K562 (cell line): ENCODE data around the gene BPTF. TPM values are rescaled to one million over a fixed set of nuclear protein-coding genes. Genes with fewer than 3 reads are reported as not detected.

Source experiments
- ATAC-seq: fragments of 200-7000 bp; cut with Tn5 transposase; 3 replicates; pipeline ENCODE4 v1.9.1; 2020; ENCODE audit warnings: moderate library complexity
- BruUV-seq: library from RNA; stranded (reverse); fragments of 400-500 nt; replicated peaks from 2 replicates; lab custom pipeline; 2021; lab: Mats Ljungman, UMichigan
- CTCF ChIA-PET: fragments of 300-600 bp; formaldehyde crosslinking; extraction: SDS; loops from one replicate; lab custom pipeline; 2021; ENCODE audit warnings: low intra/inter-chr PET ratio; lab: Yijun Ruan, JAX
- POLR2A ChIA-PET: fragments of 300-600, 350-650 bp; sonication (Branson Sonifier 250); formaldehyde crosslinking; extraction: SDS; loops from one replicate; lab custom pipeline; 2021; ENCODE audit warnings: antibody characterized with exemption, inconsistent platforms; lab: Yijun Ruan, JAX
- DNase-seq, 4 experiments: peaks; one replicate each; pipeline versions ENCODE4 v3.0.0 to v3.0.0-alpha.2; 2011 to 2018; ENCODE audit warnings: low spot score in 3 of 4, mixed read lengths in 3 of 4; ENCODE audit errors: extremely low read depth in 1 of 4
- FAIRE-seq: peaks from 2 replicates; lab custom pipeline; 2011; peaks lifted over from hg19 to GRCh38; lab: Jason Lieb, UNC
- H2AFZ ChIP-seq: 2 replicates; pipeline ENCODE4 v1.6.0; 2011; ENCODE audit warnings: low read depth, low read length, control low read depth, inconsistent platforms
- H3K27ac ChIP-seq: fragments of 200-600 bp; 3 replicates; pipeline ENCODE4 v1.8.0; 2011; ENCODE audit warnings: low read depth, mild to moderate bottlenecking, control low read depth, inconsistent platforms, low read length, moderate library complexity, mixed read lengths; ENCODE audit errors: extremely low read depth
- H3K27me3 ChIP-seq, 2 experiments: fragments of 300-600 bp in 1 of 2; 2 replicates in 1 of 2; 3 replicates in 1 of 2; pipeline versions ENCODE4 v1.6.0 to v1.8.0; 2011; ENCODE audit warnings: inconsistent platforms in 2 of 2, low read length in 2 of 2, mild to moderate bottlenecking in 1 of 2, mixed read lengths in 1 of 2, moderate library complexity in 1 of 2; ENCODE audit not compliant: control insufficient read depth in 2 of 2, insufficient read depth in 2 of 2
- H3K36me3 ChIP-seq: fragments of 300-600 bp; 3 replicates; pipeline ENCODE4 v1.8.0; 2011; ENCODE audit warnings: mild to moderate bottlenecking, low read length, inconsistent platforms; ENCODE audit not compliant: control insufficient read depth, insufficient read depth
- H3K4me1 ChIP-seq, 2 experiments: fragments of 200-600 bp in 1 of 2; replicated peaks in 1 of 2; 2 replicates in 1 of 2; 3 replicates in 1 of 2; pipeline versions ENCODE4 v1.5.1 to v1.8.0; 2011; ENCODE audit warnings: inconsistent platforms in 2 of 2, low read length in 2 of 2, mild to moderate bottlenecking in 1 of 2, mixed read lengths in 1 of 2, moderate library complexity in 1 of 2; ENCODE audit not compliant: control insufficient read depth in 2 of 2, insufficient read depth in 2 of 2
- H3K4me2 ChIP-seq: 2 replicates; pipeline ENCODE4 v1.6.1; 2011; ENCODE audit warnings: low read length, control low read depth, inconsistent platforms, mixed read lengths; ENCODE audit not compliant: insufficient read depth
- H3K4me3 ChIP-seq: fragments of 200-600 bp; sonication (generic), shearing (Covaris generic); 2 replicates; pipeline ENCODE4 v1.5.1; 2016; ENCODE audit warnings: control low read depth, inconsistent platforms
- H3K79me2 ChIP-seq: fragments of 200-600 bp; 3 replicates; pipeline ENCODE4 v1.8.0; 2011; ENCODE audit warnings: low read length, inconsistent platforms; ENCODE audit not compliant: control insufficient read depth, insufficient read depth
- H3K9ac ChIP-seq, 2 experiments: 2 replicates each; pipeline versions ENCODE4 v1.6.0 to v1.6.1; 2011; ENCODE audit warnings: low read depth in 2 of 2, low read length in 2 of 2, control low read depth in 1 of 2, inconsistent platforms in 1 of 2, mild to moderate bottlenecking in 1 of 2, mixed read lengths in 1 of 2; ENCODE audit not compliant: insufficient read depth in 1 of 2
- H3K9me1 ChIP-seq: one replicate; pipeline ENCODE4 v1.6.0; 2011; ENCODE audit warnings: inconsistent platforms, mild to moderate bottlenecking, low read length, moderate library complexity; ENCODE audit not compliant: control insufficient read depth, insufficient read depth
- H3K9me3 ChIP-seq: replicated peaks from 2 replicates; pipeline ENCODE4 v1.5.1; 2011; ENCODE audit warnings: low read depth, low read length, inconsistent platforms; ENCODE audit not compliant: control insufficient read depth, insufficient read depth
- H4K20me1 ChIP-seq: replicated peaks from 2 replicates; pipeline ENCODE4 v1.6.1; 2011; ENCODE audit warnings: low read length, inconsistent platforms, mixed read lengths; ENCODE audit not compliant: control insufficient read depth, insufficient read depth
- HNRNPH1 ChIP-seq: fragments of 200-400 bp; formaldehyde crosslinking; optimal IDR thresholded peaks from 2 replicates; pipeline ENCODE3; 2017; ENCODE audit warnings: low read depth, mild to moderate bottlenecking, low read length, moderate library complexity
- MCM7 ChIP-seq, 2 experiments: fragments of 450-650 bp; IDR thresholded peaks; 2 replicates each; pipeline ENCODE4 v1.6.1; 2016 to 2018
- NBN ChIP-seq: fragments of 450-650 bp; IDR thresholded peaks from 2 replicates; pipeline ENCODE4 v1.6.1; 2016; ENCODE audit warnings: low read depth, mild to moderate bottlenecking
- NFE2L1 ChIP-seq: fragments of 450-650 bp; IDR thresholded peaks from 2 replicates; pipeline ENCODE4 v1.6.1; 2016; ENCODE audit warnings: missing genetic modification characterization, low read depth, mild to moderate bottlenecking, missing compliant biosample characterization, moderate library complexity, borderline replicate concordance
- SMC3 ChIP-seq: conservative IDR thresholded peaks from 2 replicates; pipeline ENCODE4 v1.6.1; 2011; ENCODE audit warnings: low read depth, low read length, improper control_type of control experiment; ENCODE audit not compliant: insufficient read depth
- ZBTB7A ChIP-seq: IDR thresholded peaks from 2 replicates; pipeline ENCODE4 v1.6.1; 2011; ENCODE audit warnings: low read depth, mild to moderate bottlenecking, low read length, moderate library complexity, borderline replicate concordance; ENCODE audit not compliant: control insufficient read depth
- in situ Hi-C: fragments of 300-500 bp; cut with MboI; formaldehyde crosslinking; loops from 4 replicates; pipeline ENCODE4 v1.15.0; 2018; ENCODE audit warnings: inconsistent platforms, mixed read lengths
- intact Hi-C: fragments of 100-400 bp; cut with micrococcal nuclease; formaldehyde crosslinking; loops from 2 replicates; pipeline ENCODE4 v1.14.2; 2022
- polyA plus RNA-seq, 8 experiments: library from polyadenylated mRNA; depleted of rRNA in 4 of 8; stranded (reverse) in 5 of 8; unstranded in 3 of 8; fragments of >200 nt; fragmentation: Nextera tagmentation in 2 of 8; fragmentation: Illumina TruSeq in 1 of 8; extraction: Ambion mirVana in 2 of 8; extraction: Trizol in 1 of 8; gene quantifications; 2 replicates each; pipeline versions ENCODE4 v1.2.1 to v1.2.3, GENCODE V29; 2011 to 2014; ENCODE audit warnings: inconsistent platforms in 1 of 8, missing spikeins in 1 of 8
- total RNA-seq, 7 experiments: library from RNA; depleted of rRNA in 6 of 7; stranded (reverse); fragments of >200 nt in 6 of 7; fragmentation: Illumina TruSeq in 2 of 7; extraction: Trizol in 2 of 7; gene quantifications; 2 replicates each; pipeline versions ENCODE4 v1.2.1 to v1.2.3, GENCODE V29; 2011 to 2021; ENCODE audit warnings: low replicate concordance in 1 of 7
- TF ChIP-seq, protein P1 (sequence below): fragments of 250-450 bp; sonication (Bioruptor Pico); IDR thresholded peaks from 2 replicates; pipeline ENCODE4 v1.8.0; 2022; ENCODE audit warnings: moderate library complexity, mild to moderate bottlenecking, inconsistent platforms
- TF ChIP-seq, protein P2 (sequence below): fragments of 250-450 bp; sonication (Bioruptor Pico); IDR thresholded peaks from 2 replicates; pipeline ENCODE4 v1.4.0; 2020

BPTF gene
- total and polyA plus RNA-seq, 9 of the 15 experiments (the other 6 are each of a cell fraction or from before 2014, with no cell fraction given), result 12.5 to 52.1 (median 26.9) TPM

DNA sequence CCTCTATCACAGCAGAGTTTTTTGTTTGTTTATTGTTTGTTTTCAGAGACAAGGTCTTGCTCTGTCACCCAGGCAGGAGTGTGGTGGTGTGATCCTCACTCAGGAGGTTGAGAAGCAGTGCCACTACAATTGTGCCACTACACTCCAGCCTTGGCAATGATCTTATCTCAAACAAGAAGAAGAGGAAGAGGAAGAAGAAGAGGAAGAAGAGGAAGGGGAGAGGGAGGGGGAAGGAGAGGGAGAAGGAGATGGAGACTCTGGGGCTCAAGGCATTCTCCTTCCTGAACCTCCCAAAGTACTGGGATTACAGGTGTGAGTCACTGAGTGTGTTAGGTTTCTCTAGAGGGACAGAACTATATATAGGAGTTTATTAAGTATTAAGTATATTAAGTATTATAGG lies 188.1 kb downstream of the BPTF start:
- ChIA-PET POLR2A (no interaction called here), CTCF (no interaction called here)
- no TSS peak for BruUV-seq
- TF ChIP-seq SMC3 (no peak), ZBTB7A (no peak), NBN (no peak), NFE2L1 (no peak), MCM7 (IDR thresholded peaks at IDR 0.05) (no peak), HNRNPH1 (no peak)
- TF ChIP-seq, protein P1, sequence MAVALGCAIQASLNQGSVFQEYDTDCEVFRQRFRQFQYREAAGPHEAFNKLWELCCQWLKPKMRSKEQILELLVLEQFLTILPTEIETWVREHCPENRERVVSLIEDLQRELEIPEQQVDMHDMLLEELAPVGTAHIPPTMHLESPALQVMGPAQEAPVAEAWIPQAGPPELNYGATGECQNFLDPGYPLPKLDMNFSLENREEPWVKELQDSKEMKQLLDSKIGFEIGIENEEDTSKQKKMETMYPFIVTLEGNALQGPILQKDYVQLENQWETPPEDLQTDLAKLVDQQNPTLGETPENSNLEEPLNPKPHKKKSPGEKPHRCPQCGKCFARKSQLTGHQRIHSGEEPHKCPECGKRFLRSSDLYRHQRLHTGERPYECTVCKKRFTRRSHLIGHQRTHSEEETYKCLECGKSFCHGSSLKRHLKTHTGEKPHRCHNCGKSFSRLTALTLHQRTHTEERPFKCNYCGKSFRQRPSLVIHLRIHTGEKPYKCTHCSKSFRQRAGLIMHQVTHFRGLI (CRISPR knock-in tag), result no peak
- TF ChIP-seq, protein P2, sequence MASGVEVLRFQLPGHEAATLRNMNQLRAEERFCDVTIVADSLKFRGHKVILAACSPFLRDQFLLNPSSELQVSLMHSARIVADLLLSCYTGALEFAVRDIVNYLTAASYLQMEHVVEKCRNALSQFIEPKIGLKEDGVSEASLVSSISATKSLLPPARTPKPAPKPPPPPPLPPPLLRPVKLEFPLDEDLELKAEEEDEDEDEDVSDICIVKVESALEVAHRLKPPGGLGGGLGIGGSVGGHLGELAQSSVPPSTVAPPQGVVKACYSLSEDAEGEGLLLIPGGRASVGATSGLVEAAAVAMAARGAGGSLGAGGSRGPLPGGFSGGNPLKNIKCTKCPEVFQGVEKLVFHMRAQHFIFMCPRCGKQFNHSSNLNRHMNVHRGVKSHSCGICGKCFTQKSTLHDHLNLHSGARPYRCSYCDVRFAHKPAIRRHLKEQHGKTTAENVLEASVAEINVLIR (CRISPR knock-in tag), result no peak
- Histone ChIP-seq H3K4me3 (no peak overlapping the region), H2AFZ (no peak overlapping the region), H3K4me1 (peaks cover 2 to 7% of the 10 kb centered on the region in 2 experiments; a peak in 3 of 5 replicates), H3K27ac (no peak overlapping the region), H3K9me1 (no peaks in the 10 kb centered on the region), H3K4me2 (no peak overlapping the region), H4K20me1 (no peaks in the 10 kb centered on the region), H3K79me2 (no peaks in the 10 kb centered on the region), H3K36me3 (no peaks in the 10 kb centered on the region), H3K9ac (no peak overlapping the region), H3K27me3 (no peaks in the 10 kb centered on the region), H3K9me3 (no peaks in the 10 kb centered on the region; the same call in 1 of the 2 replicates)
- no peak for FAIRE-seq
- ATAC-seq, result no peak
- intact Hi-C loops (loop anchor here (10.0 kb wide), 1 partner anchor 179 kb away; no protein-coding TSS in a partner anchor), in situ Hi-C loops (no loop called here)
- DNase-seq, result no peak
